ENCODE data around the gene CCDC137.

The CCDC137 gene

DNA sequence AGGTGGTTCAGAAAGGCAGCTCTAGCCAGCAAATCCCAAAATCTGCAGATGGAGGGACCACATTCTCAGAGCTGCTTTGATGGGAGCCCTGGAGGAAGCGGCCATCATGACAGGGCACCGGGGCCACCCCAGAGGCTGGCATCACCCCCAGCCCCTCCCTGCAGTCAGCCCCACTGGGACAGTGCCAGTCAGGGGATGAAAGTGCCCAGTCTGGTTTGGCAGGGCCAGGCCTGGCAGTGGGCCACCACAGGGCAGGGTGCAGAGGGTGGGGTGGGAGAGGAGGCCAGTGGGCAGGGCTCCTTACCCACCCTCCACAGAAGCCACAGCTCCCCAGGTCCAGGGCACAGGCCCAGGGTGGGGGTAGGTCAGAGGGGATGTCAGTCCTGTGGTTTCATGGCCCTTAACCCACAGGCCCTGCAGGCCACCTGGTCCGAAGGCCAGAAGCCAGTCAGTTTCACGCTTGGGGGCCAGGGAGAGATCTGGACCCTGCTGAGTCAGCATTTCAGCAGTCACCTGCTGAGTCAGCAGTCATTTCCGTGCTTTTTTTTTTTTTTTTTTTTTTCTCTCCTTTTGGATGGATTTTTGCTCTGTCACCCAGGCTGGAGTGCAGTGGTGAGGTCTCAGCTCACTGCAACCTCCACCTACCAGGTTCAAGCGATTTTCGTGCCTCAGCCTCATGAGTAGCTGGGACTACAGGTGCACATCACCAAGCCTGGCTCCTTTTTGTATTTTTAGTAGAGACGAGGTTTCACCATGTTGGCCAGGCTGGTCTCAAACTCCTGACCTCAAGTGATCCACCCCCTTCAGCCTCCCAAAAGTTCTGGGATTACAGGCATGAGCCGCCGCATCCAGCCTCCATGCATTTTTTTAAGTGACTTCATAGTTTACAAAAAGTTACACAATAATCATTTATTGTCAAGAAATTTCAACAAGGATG is 55.9 kb downstream of the CCDC137 start (continued):
- TF ChIP-seq, protein P1, sequence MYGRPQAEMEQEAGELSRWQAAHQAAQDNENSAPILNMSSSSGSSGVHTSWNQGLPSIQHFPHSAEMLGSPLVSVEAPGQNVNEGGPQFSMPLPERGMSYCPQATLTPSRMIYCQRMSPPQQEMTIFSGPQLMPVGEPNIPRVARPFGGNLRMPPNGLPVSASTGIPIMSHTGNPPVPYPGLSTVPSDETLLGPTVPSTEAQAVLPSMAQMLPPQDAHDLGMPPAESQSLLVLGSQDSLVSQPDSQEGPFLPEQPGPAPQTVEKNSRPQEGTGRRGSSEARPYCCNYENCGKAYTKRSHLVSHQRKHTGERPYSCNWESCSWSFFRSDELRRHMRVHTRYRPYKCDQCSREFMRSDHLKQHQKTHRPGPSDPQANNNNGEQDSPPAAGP (tag by site-specific recombination; IDR thresholded peaks at IDR 0.05): peak; percentile 58; the same call in 1 of the 2 replicates
- TF ChIP-seq ZNF514 (tag by site-specific recombination; IDR thresholded peaks at IDR 0.05) (no peak), ZFP41 (tag by site-specific recombination; IDR thresholded peaks at IDR 0.05; ENCODE audit: borderline replicate concordance) (no peak), ZFP3 (tag by site-specific recombination; IDR thresholded peaks at IDR 0.05; ENCODE audit: low read depth) (no peak), ZNF76 (tag by site-specific recombination; IDR thresholded peaks at IDR 0.05; ENCODE audit: borderline replicate concordance, low read depth) (no peak), ZNF585B (tag by site-specific recombination; IDR thresholded peaks at IDR 0.05) (no peak), ZNF510 (tag by site-specific recombination; IDR thresholded peaks at IDR 0.05; ENCODE audit: insufficient replicate concordance) (no peak), ZNF571 (tag by site-specific recombination; IDR thresholded peaks at IDR 0.05) (no peak), PATZ1 (tag by site-specific recombination; IDR thresholded peaks at IDR 0.05) (peak; percentile 24), ZNF26 (tag by site-specific recombination; IDR thresholded peaks at IDR 0.05) (no peak), PRDM2 (tag by site-specific recombination; IDR thresholded peaks at IDR 0.05; ENCODE audit: borderline replicate concordance) (no peak), ZFP37 (tag by site-specific recombination; IDR thresholded peaks at IDR 0.05) (no peak), ZSCAN16 (tag by site-specific recombination; IDR thresholded peaks at IDR 0.05) (no peak), SETDB1 (IDR thresholded peaks at IDR 0.05; ENCODE audit: insufficient read length, low read length) (no peak), GLIS1 (tag by site-specific recombination; IDR thresholded peaks at IDR 0.05) (no peak), TCF7L2 (IDR thresholded peaks at IDR 0.05; ENCODE audit: borderline replicate concordance, low read depth, low read length) (no peak), ZNF521 (tag by site-specific recombination; IDR thresholded peaks at IDR 0.05) (no peak), ZNF596 (tag by site-specific recombination; IDR thresholded peaks at IDR 0.05) (no peak), ZIC2 (tag by site-specific recombination; IDR thresholded peaks at IDR 0.05) (peak; percentile 88), ZNF155 (tag by site-specific recombination; IDR thresholded peaks at IDR 0.05) (no peak)
- TF ChIP-seq, protein P2, sequence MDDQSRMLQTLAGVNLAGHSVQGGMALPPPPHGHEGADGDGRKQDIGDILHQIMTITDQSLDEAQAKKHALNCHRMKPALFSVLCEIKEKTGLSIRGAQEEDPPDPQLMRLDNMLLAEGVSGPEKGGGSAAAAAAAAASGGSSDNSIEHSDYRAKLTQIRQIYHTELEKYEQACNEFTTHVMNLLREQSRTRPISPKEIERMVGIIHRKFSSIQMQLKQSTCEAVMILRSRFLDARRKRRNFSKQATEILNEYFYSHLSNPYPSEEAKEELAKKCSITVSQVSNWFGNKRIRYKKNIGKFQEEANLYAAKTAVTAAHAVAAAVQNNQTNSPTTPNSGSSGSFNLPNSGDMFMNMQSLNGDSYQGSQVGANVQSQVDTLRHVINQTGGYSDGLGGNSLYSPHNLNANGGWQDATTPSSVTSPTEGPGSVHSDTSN (CRISPR knock-in tag; IDR thresholded peaks at IDR 0.05): no peak
- TF ChIP-seq, protein P3, sequence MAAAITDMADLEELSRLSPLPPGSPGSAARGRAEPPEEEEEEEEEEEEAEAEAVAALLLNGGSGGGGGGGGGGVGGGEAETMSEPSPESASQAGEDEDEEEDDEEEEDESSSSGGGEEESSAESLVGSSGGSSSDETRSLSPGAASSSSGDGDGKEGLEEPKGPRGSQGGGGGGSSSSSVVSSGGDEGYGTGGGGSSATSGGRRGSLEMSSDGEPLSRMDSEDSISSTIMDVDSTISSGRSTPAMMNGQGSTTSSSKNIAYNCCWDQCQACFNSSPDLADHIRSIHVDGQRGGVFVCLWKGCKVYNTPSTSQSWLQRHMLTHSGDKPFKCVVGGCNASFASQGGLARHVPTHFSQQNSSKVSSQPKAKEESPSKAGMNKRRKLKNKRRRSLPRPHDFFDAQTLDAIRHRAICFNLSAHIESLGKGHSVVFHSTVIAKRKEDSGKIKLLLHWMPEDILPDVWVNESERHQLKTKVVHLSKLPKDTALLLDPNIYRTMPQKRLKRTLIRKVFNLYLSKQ (tag by site-specific recombination; IDR thresholded peaks at IDR 0.05; ENCODE audit: borderline replicate concordance): no peak
- TF ChIP-seq, protein P4, sequence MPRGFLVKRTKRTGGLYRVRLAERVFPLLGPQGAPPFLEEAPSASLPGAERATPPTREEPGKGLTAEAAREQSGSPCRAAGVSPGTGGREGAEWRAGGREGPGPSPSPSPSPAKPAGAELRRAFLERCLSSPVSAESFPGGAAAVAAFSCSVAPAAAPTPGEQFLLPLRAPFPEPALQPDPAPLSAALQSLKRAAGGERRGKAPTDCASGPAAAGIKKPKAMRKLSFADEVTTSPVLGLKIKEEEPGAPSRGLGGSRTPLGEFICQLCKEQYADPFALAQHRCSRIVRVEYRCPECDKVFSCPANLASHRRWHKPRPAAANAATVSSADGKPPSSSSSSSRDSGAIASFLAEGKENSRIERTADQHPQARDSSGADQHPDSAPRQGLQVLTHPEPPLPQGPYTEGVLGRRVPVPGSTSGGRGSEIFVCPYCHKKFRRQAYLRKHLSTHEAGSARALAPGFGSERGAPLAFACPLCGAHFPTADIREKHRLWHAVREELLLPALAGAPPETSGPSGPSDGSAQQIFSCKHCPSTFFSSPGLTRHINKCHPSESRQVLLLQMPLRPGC (tag by site-specific recombination; IDR thresholded peaks at IDR 0.05): peak; percentile 63

All from HEK293 (cell line).